ENCODE measurements around the gene NAV2.

Gene NAV2

GRCh38 chr11:19816040-19816439 lies 103.4 kb downstream of the NAV2 start:
- no peak for TF ChIP-seq CTCF (IDR thresholded peaks at IDR 0.05; ENCODE audit: low read depth, low read length)
- no peak for DNase-seq (ENCODE audit: extremely low read depth, low read depth)

- TF ChIP-seq CTCF (IDR thresholded peaks at IDR 0.05; ENCODE audit: low read depth, low read length): no peak
- no peak for DNase-seq (ENCODE audit: extremely low read depth, low read depth)
These were observed 104.2 kb downstream of the NAV2 start for GRCh38 chr11:19816817-19817216.

DNA sequence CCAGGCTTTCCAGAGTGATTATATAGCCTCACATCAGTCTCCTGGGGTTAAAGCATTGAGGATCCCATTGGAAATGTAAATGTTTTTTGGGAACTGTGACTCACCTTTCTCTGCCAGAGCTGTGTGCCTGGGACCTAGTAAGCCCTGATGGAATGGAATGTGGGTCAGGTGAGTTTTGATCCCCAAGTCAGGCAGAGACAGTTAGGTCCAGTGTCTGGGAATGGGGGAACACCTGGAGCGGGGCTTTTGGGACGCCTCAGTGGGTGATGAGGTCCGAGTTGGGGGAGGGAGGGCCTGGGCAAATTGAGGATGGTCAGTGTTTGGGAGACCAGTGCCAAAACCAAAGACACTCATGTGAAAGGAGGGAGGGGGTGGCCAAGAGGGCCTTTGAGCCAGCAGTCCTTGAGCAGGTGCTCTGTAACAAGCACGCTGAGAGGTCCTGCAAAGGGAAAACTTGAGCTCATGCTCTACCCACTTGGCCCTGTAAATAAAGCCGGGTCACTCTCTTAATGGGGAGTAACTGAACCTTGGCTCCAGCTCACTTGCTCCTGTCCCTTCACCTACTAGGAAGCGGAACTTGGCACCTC lies 104.7 kb downstream of the NAV2 start:
- TF ChIP-seq CTCF (IDR thresholded peaks at IDR 0.05; ENCODE audit: low read depth, low read length): no peak
- DNase-seq (ENCODE audit: extremely low read depth, low read depth): no peak

- no peak for TF ChIP-seq CTCF (IDR thresholded peaks at IDR 0.05; ENCODE audit: low read depth, low read length)
- no peak for DNase-seq (ENCODE audit: extremely low read depth, low read depth)
These were observed 105.2 kb downstream of the NAV2 start for GRCh38 chr11:19817870-19818269.

- no peak for TF ChIP-seq CTCF (IDR thresholded peaks at IDR 0.05; ENCODE audit: low read depth, low read length)
- DNase-seq (ENCODE audit: extremely low read depth, low read depth): no peak
These were observed 106.0 kb downstream of the NAV2 start for GRCh38 chr11:19818619-19819018.

GRCh38 chr11:19819148-19819547 lies 106.5 kb downstream of the NAV2 start:
- TF ChIP-seq CTCF (IDR thresholded peaks at IDR 0.05; ENCODE audit: low read depth, low read length): no peak
- DNase-seq (ENCODE audit: extremely low read depth, low read depth): no peak

DNA sequence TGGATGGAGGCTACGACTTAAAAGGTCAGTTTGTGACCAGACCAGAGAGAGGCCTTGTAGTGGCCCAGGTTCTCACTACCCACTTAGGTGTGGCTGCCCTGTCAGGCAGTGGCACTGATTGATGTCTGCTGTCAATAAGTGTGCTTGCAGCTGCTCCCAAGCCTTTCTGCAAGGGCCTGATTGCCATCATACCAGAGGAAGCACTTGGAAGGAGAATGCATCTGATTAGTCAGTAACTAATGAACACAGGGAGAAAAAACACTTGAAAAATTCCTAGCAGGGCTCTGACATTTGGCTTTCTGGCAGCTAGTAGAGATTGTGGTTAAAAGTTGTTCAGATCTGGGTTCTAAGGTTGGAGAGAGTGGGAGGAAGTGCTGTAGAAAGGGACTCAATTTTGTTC lies 107.5 kb downstream of the NAV2 start:
- TF ChIP-seq CTCF (IDR thresholded peaks at IDR 0.05; ENCODE audit: low read depth, low read length): no peak
- DNase-seq (ENCODE audit: extremely low read depth, low read depth): peak; percentile 35

All from AG09319 (cell line).